Mesenchymal stem cell (in vitro differentiated cells and primary cell): ENCODE data around the gene QRFPR.
"Not testable (repeated sequence)": the region's sequence is repeated elsewhere in the genome, so short reads cannot be mapped to it uniquely, and the experiment has no call there.

Experiments
- DNase-seq: peaks from one replicate; pipeline ENCODE4 v3.0.0-alpha.2; 2013
- H2AFZ ChIP-seq: one replicate; pipeline ENCODE4 v1.6.1; 2013; ENCODE audit warnings: low read depth, mild to moderate bottlenecking, control low read depth, inconsistent platforms, low read length, moderate library complexity
- H2AK5ac ChIP-seq: 2 replicates; pipeline ENCODE4 v1.6.1; 2013; ENCODE audit warnings: low read length, moderate library complexity, mild to moderate bottlenecking, inconsistent platforms; ENCODE audit not compliant: severe bottlenecking
- H2BK120ac ChIP-seq: one replicate; pipeline ENCODE4 v1.6.1; 2013; ENCODE audit warnings: low read depth, mild to moderate bottlenecking, inconsistent platforms, low read length, moderate library complexity
- H2BK12ac ChIP-seq, 2 experiments: one replicate each; pipeline ENCODE4 v1.6.1; 2013; ENCODE audit warnings: inconsistent platforms in 2 of 2, low read length in 2 of 2, mild to moderate bottlenecking in 2 of 2, moderate library complexity in 2 of 2, control low read depth in 1 of 2
- H2BK15ac ChIP-seq: one replicate; pipeline ENCODE4 v1.6.1; 2013; ENCODE audit warnings: mild to moderate bottlenecking, low read depth, inconsistent platforms; ENCODE audit not compliant: poor library complexity, severe bottlenecking
- H2BK5ac ChIP-seq: 2 replicates; pipeline ENCODE4 v1.6.1; 2013; ENCODE audit warnings: low read depth, mild to moderate bottlenecking, low read length, control low read depth, inconsistent platforms; ENCODE audit not compliant: poor library complexity, severe bottlenecking
- H3K14ac ChIP-seq, 2 experiments: one replicate each; pipeline ENCODE4 v1.6.1; 2013; ENCODE audit warnings: inconsistent platforms in 2 of 2, low read length in 2 of 2, control low read depth in 1 of 2, mild to moderate bottlenecking in 1 of 2, moderate library complexity in 1 of 2
- H3K18ac ChIP-seq, 2 experiments: one replicate each; pipeline ENCODE4 v1.6.1; 2013; ENCODE audit warnings: inconsistent platforms in 2 of 2, low read length in 2 of 2, control low read depth in 1 of 2, low read depth in 1 of 2, mild to moderate bottlenecking in 1 of 2
- H3K23ac ChIP-seq, 2 experiments: one replicate each; pipeline ENCODE4 v1.6.1; 2013; ENCODE audit warnings: inconsistent platforms in 2 of 2, low read length in 2 of 2, mild to moderate bottlenecking in 2 of 2, moderate library complexity in 2 of 2, control low read depth in 1 of 2
- H3K27ac ChIP-seq: 2 replicates; pipeline ENCODE4 v1.5.1; 2013; ENCODE audit warnings: mild to moderate bottlenecking, moderate library complexity, low read length, control low read depth, inconsistent platforms; ENCODE audit not compliant: poor library complexity, severe bottlenecking
- H3K27me3 ChIP-seq, 2 experiments: 2 replicates each; pipeline versions ENCODE4 v1.6.1 to v1.7.0; 2013; ENCODE audit warnings: low read length in 2 of 2, mild to moderate bottlenecking in 2 of 2, moderate library complexity in 2 of 2, control low read depth in 1 of 2, inconsistent platforms in 1 of 2; ENCODE audit not compliant: control insufficient read depth in 1 of 2, insufficient read depth in 1 of 2
- H3K36me3 ChIP-seq, 2 experiments: 2 replicates each; pipeline versions ENCODE4 v1.6.1 to v1.7.0; 2013; ENCODE audit warnings: low read length in 2 of 2, control low read depth in 1 of 2, inconsistent platforms in 1 of 2, low read depth in 1 of 2, mild to moderate bottlenecking in 1 of 2; ENCODE audit not compliant: insufficient read depth in 2 of 2, control insufficient read depth in 1 of 2
- H3K4ac ChIP-seq, 2 experiments: one replicate each; pipeline ENCODE4 v1.6.1; 2013; ENCODE audit warnings: inconsistent platforms in 2 of 2, low read length in 2 of 2, mild to moderate bottlenecking in 2 of 2, moderate library complexity in 2 of 2, control low read depth in 1 of 2, low read depth in 1 of 2
- H3K4me1 ChIP-seq: 2 replicates; pipeline ENCODE4 v1.6.1; 2013; ENCODE audit warnings: low read depth, low read length, control low read depth; ENCODE audit not compliant: control insufficient read depth, insufficient read depth
- H3K4me2 ChIP-seq: 2 replicates; pipeline ENCODE4 v1.6.1; 2013; ENCODE audit warnings: low read length, mild to moderate bottlenecking, inconsistent platforms; ENCODE audit not compliant: poor library complexity, severe bottlenecking
- H3K4me3 ChIP-seq, 2 experiments: 2 replicates each; pipeline versions ENCODE4 v1.5.1 to v1.7.0; 2013; ENCODE audit warnings: low read length in 2 of 2, mild to moderate bottlenecking in 2 of 2, control low read depth in 1 of 2, low read depth in 1 of 2; ENCODE audit not compliant: insufficient read depth in 1 of 2
- H3K79me1 ChIP-seq: replicated peaks from 2 replicates; pipeline ENCODE4 v1.6.1; 2013; ENCODE audit warnings: mild to moderate bottlenecking, control low read depth, low read length, inconsistent platforms; ENCODE audit not compliant: poor library complexity, severe bottlenecking
- H3K9ac ChIP-seq: 2 replicates; pipeline ENCODE4 v1.7.0; 2013; ENCODE audit warnings: mild to moderate bottlenecking, low read length, moderate library complexity
- H3K9me3 ChIP-seq: 2 replicates; pipeline ENCODE4 v1.7.0; 2013; ENCODE audit warnings: mild to moderate bottlenecking, low read length; ENCODE audit not compliant: control insufficient read depth
- H4K8ac ChIP-seq: one replicate; pipeline ENCODE4 v1.6.1; 2013; ENCODE audit warnings: inconsistent platforms, mild to moderate bottlenecking, low read length, moderate library complexity
- H4K91ac ChIP-seq: one replicate; pipeline ENCODE4 v1.6.1; 2013; ENCODE audit warnings: mild to moderate bottlenecking, low read length, inconsistent platforms
- WGBS: methylation state at CpG from one replicate; pipeline ENCODE4 v1.1.7; 2013; ENCODE audit warnings: mixed read lengths; 5-methylcytosine and 5-hydroxymethylcytosine counted together

QRFPR gene

GRCh38 chr4:121324331-121324730, 56.5 kb downstream of the QRFPR start:
- Histone ChIP-seq H2BK5ac (no peak overlapping the region), H3K4me2 (no peak overlapping the region), H3K9me3 (no peaks in the 10 kb centered on the region), H3K4me1 (no peaks in the 10 kb centered on the region), H2BK15ac (no peak overlapping the region), H2BK12ac (no peak overlapping the region), H2AFZ (no peak overlapping the region), H3K18ac (no peak overlapping the region), H3K27ac (no peak overlapping the region), H2AK5ac (no peak overlapping the region), H3K79me1 (no peaks in the 10 kb centered on the region), H3K23ac (no peak overlapping the region), H3K27me3 (peaks cover 0 to 22% of the 10 kb centered on the region in 2 experiments), H3K36me3 (no peaks in the 10 kb centered on the region), H4K91ac (no peak overlapping the region), H2BK120ac (no peak overlapping the region), H3K9ac (no peak overlapping the region), H4K8ac (no peak overlapping the region), H3K14ac (no peak overlapping the region), H3K4me3 (no peak overlapping the region), H3K4ac (no peak overlapping the region)
- DNase-seq: no peak
- no CpG with 5 or more reads among the region's 3 CpGs for WGBS

GRCh38 chr4:121321466-121321865, 59.4 kb downstream of the QRFPR start:
- Histone ChIP-seq H3K4me3 (no peak overlapping the region), H3K4me1 (no peaks in the 10 kb centered on the region), H3K14ac (no peak overlapping the region), H2AK5ac (no peak overlapping the region), H2BK5ac (no peak overlapping the region), H3K9ac (no peak overlapping the region), H3K18ac (no peak overlapping the region), H4K8ac (no peak overlapping the region), H3K27ac (no peak overlapping the region), H3K4ac (no peak overlapping the region), H3K4me2 (no peak overlapping the region), H2BK15ac (no peak overlapping the region), H3K79me1 (no peaks in the 10 kb centered on the region), H3K9me3 (no peaks in the 10 kb centered on the region), H2BK12ac (no peak overlapping the region), H3K23ac (no peak overlapping the region), H4K91ac (no peak overlapping the region), H2BK120ac (no peak overlapping the region), H3K36me3 (no peaks in the 10 kb centered on the region), H3K27me3 (peaks cover 0 to 15% of the 10 kb centered on the region in 2 experiments), H2AFZ (no peak overlapping the region)
- DNase-seq: no peak
- 78% methylated on average over 1 of the region's 3 CpGs for WGBS

- Histone ChIP-seq H3K79me1 (no peaks in the 10 kb centered on the region), H3K4ac (no peak overlapping the region), H2BK120ac (no peak overlapping the region), H3K27me3 (peaks cover 0 to 2% of the 10 kb centered on the region in 2 experiments), H3K14ac (no peak overlapping the region), H3K27ac (no peak overlapping the region), H3K4me3 (no peak overlapping the region), H3K9me3 (no peaks in the 10 kb centered on the region), H4K91ac (no peak overlapping the region), H3K4me2 (no peak overlapping the region), H2AFZ (no peak overlapping the region), H2BK12ac (no peak overlapping the region), H2BK15ac (no peak overlapping the region), H2AK5ac (no peak overlapping the region), H3K9ac (no peak overlapping the region), H4K8ac (no peak overlapping the region), H3K18ac (no peak overlapping the region), H3K36me3 (no peaks in the 10 kb centered on the region), H2BK5ac (no peak overlapping the region), H3K4me1 (no peaks in the 10 kb centered on the region), H3K23ac (no peak overlapping the region)
- no peak for DNase-seq
- WGBS: 100% methylated on average over 1 of the region's 2 CpGs
Observed at GRCh38 chr4:121316091-121316490, 64.7 kb downstream of the QRFPR start.

GRCh38 chr4:121313430-121313829, 67.4 kb downstream of the QRFPR start:
- H3K79me1 ChIP-seq, H3K9me3 ChIP-seq, H3K36me3 ChIP-seq, H3K4me2 ChIP-seq, DNase-seq, H2BK5ac ChIP-seq, H2BK12ac ChIP-seq, H3K27ac ChIP-seq, H3K4me1 ChIP-seq, H2BK15ac ChIP-seq, H3K9ac ChIP-seq, H2AFZ ChIP-seq, H3K23ac ChIP-seq, H3K4ac ChIP-seq, H3K27me3 ChIP-seq, H2AK5ac ChIP-seq, H3K4me3 ChIP-seq, H2BK120ac ChIP-seq, H4K91ac ChIP-seq, H4K8ac ChIP-seq, H3K14ac ChIP-seq, H3K18ac ChIP-seq: not testable (repeated sequence)
- WGBS: 100% methylated on average over 1 of the region's 2 CpGs
